ENCODE data around the gene SH3TC1. TPM values are rescaled to one million over a fixed set of nuclear protein-coding genes. Genes with fewer than 3 reads are reported as not detected.

Gene SH3TC1
- total RNA-seq, 1 donor from 2014 or later = 1.2 TPM

DNA sequence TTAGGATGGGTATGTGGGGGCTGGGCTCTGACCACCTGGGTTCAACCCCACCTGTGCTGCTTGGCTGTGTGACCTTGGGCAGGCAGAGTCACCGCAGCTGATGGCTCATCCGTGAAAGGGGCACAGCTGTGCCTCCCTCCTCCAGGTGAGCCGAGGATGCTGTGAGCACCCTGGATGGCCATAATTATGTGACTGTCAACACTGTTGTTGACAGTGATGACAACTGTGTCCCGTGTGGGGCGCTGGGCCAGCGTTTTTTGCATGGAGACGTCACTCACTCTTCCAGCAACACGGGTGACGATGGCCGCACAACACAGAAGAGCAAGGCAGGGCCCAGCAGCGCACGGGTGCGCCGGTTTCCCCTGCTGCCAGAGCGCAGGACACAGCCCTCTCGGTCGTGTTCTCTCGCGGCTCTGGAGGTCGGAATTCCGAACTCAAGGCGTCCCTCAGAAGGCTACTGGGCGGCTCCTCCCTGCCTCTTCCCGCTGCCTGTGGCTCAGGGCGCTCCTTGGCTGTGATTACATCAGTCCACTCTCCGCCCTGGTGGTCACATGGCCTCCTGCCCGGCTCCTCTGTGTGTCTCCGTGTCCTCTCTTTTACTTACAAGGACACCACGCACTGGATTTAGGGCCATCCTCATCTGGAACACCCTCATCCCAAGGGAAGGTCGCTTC, 1.3 kb downstream of the SH3TC1 start:
- no peak for DNase-seq (ENCODE audit: low spot score)
- TF ChIP-seq, protein P1, sequence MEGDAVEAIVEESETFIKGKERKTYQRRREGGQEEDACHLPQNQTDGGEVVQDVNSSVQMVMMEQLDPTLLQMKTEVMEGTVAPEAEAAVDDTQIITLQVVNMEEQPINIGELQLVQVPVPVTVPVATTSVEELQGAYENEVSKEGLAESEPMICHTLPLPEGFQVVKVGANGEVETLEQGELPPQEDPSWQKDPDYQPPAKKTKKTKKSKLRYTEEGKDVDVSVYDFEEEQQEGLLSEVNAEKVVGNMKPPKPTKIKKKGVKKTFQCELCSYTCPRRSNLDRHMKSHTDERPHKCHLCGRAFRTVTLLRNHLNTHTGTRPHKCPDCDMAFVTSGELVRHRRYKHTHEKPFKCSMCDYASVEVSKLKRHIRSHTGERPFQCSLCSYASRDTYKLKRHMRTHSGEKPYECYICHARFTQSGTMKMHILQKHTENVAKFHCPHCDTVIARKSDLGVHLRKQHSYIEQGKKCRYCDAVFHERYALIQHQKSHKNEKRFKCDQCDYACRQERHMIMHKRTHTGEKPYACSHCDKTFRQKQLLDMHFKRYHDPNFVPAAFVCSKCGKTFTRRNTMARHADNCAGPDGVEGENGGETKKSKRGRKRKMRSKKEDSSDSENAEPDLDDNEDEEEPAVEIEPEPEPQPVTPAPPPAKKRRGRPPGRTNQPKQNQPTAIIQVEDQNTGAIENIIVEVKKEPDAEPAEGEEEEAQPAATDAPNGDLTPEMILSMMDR (IDR thresholded peaks at IDR 0.05) = no peak
- Mint-ChIP-seq H3K9me3 (ENCODE audit: low read depth) (no peaks in the 10 kb centered on the region), H3K27ac (ENCODE audit: unreplicated experiment) (no peak overlapping the region), H3K4me3 (ENCODE audit: unreplicated experiment) (no peak overlapping the region), H3K4me1 (ENCODE audit: low read depth) (peaks cover 24% of the 10 kb centered on the region), H3K36me3 (ENCODE audit: low read depth) (no peaks in the 10 kb centered on the region), H3K27me3 (ENCODE audit: low read depth) (peaks cover 6% of the 10 kb centered on the region)

DNA sequence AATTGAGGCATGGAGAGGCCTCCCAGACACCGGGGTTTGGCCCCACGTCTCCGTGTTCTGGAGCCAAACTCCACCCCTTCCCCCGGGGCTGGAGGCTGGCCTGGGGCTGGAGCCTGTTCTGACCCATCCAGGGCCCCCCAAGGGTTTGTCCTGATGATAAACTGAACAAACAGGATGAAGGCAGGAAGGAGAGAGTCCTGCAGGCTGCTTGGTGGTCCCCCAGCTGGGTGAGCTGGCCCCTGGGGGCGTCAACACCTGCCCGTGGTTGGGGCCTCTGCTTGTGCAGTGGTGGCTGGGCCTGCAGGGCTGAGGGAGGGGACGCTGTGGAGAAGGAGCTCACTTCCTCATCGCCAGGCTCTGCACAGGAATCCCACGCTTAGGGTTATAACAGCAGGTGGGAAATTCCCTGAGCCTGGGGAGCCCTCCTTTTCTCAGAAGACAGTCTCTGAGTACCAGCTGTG, 2.3 kb downstream of the SH3TC1 start:
- peaks cover 2% of the 10 kb centered on the region for H3K27me3 Mint-ChIP-seq (ENCODE audit: low read depth)
- H3K9me3 Mint-ChIP-seq (ENCODE audit: low read depth) = no peaks in the 10 kb centered on the region
- H3K4me1 Mint-ChIP-seq (ENCODE audit: low read depth) = peaks cover 22% of the 10 kb centered on the region
- no peak overlapping the region for H3K27ac Mint-ChIP-seq (ENCODE audit: unreplicated experiment)
- TF ChIP-seq, protein P1 (IDR thresholded peaks at IDR 0.05) = no peak
- H3K36me3 Mint-ChIP-seq (ENCODE audit: low read depth) = no peaks in the 10 kb centered on the region
- DNase-seq (ENCODE audit: low spot score) = no peak
- no peak overlapping the region for H3K4me3 Mint-ChIP-seq (ENCODE audit: unreplicated experiment)

GRCh38 chr4:8202108-8203051, 3.3 kb downstream of the SH3TC1 start:
- Mint-ChIP-seq H3K4me1 (ENCODE audit: low read depth) (peaks cover 22% of the 10 kb centered on the region), H3K4me3 (ENCODE audit: unreplicated experiment) (no peak overlapping the region), H3K27ac (ENCODE audit: unreplicated experiment) (no peak overlapping the region), H3K27me3 (ENCODE audit: low read depth) (peaks cover 2% of the 10 kb centered on the region), H3K36me3 (ENCODE audit: low read depth) (no peaks in the 10 kb centered on the region), H3K9me3 (ENCODE audit: low read depth) (no peaks in the 10 kb centered on the region)
- no peak for DNase-seq (ENCODE audit: low spot score)
- TF ChIP-seq, protein P1 (IDR thresholded peaks at IDR 0.05) = no peak

- no peak overlapping the region for H3K27ac Mint-ChIP-seq (ENCODE audit: unreplicated experiment)
- no peak for DNase-seq (ENCODE audit: low spot score)
Measured at GRCh38 chr4:8203052-8203401, 3.9 kb downstream of the SH3TC1 start.

DNA sequence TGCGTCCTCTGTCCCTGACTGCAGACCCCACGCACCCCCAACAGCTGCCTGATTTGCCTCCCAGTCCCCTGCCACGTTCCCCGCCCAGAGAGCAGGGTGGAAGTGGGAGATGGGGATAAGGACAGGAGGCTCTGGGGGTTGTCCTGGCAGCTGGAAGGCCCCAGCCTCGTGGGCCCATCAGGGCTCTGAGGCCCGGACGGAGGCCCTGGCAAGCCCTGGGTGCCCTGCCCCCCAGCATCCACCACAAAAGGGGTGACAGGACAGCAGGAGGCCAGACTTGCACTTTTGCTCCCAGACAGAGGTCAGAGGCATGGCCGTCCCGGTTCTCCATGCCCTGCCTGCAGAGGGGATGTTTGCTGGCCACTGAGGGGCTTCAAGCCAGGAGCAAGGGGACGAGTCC, 4.7 kb downstream of the SH3TC1 start:
- H3K4me3 Mint-ChIP-seq (ENCODE audit: unreplicated experiment) = no peak overlapping the region
- no peaks in the 10 kb centered on the region for H3K36me3 Mint-ChIP-seq (ENCODE audit: low read depth)
- peaks cover 2% of the 10 kb centered on the region for H3K27me3 Mint-ChIP-seq (ENCODE audit: low read depth)
- TF ChIP-seq, protein P1 (IDR thresholded peaks at IDR 0.05) = no peak
- no peak overlapping the region for H3K27ac Mint-ChIP-seq (ENCODE audit: unreplicated experiment)
- no peaks in the 10 kb centered on the region for H3K9me3 Mint-ChIP-seq (ENCODE audit: low read depth)
- no peak for DNase-seq (ENCODE audit: low spot score)
- peaks cover 16% of the 10 kb centered on the region for H3K4me1 Mint-ChIP-seq (ENCODE audit: low read depth)

More at GRCh38 chr4:8203052-8203401, 3.9 kb downstream of the SH3TC1 start:
- H3K4me1 Mint-ChIP-seq (ENCODE audit: low read depth) = peaks cover 22% of the 10 kb centered on the region
- TF ChIP-seq, protein P1 (IDR thresholded peaks at IDR 0.05) = no peak
- H3K27me3 Mint-ChIP-seq (ENCODE audit: low read depth) = peaks cover 2% of the 10 kb centered on the region
- H3K36me3 Mint-ChIP-seq (ENCODE audit: low read depth) = no peaks in the 10 kb centered on the region
- H3K4me3 Mint-ChIP-seq (ENCODE audit: unreplicated experiment) = no peak overlapping the region
- H3K9me3 Mint-ChIP-seq (ENCODE audit: low read depth) = no peaks in the 10 kb centered on the region

Data from chondrocyte (in vitro differentiated cells).